HepG2 (cell line): ENCODE measurements around the gene HOXA7. TPM values are rescaled to one million over a fixed set of nuclear protein-coding genes. Genes with fewer than 3 reads are reported as not detected.
A peak's percentile ranks its signal among the peaks of the same experiment; 100 is the strongest.

Source experiments
- HDAC1 ChIP-seq: sonication (generic); formaldehyde crosslinking; IDR thresholded peaks from 2 replicates; pipeline ENCODE4 v1.5.1; 2020; ENCODE audit warnings: mild to moderate bottlenecking, missing genetic modification reagents
- NCOA5 ChIP-seq: sonication (generic); formaldehyde crosslinking; IDR thresholded peaks from 2 replicates; pipeline ENCODE4 v1.4.0; 2020; ENCODE audit warnings: missing genetic modification reagents
- PPARG ChIP-seq: conservative IDR thresholded peaks from 2 replicates; pipeline ENCODE4 v1.6.1; 2016; ENCODE audit warnings: missing biosample characterization, missing genetic modification reagents
- PTBP1 ChIP-seq: fragments of 200-400 bp; formaldehyde crosslinking; IDR thresholded peaks from 2 replicates; pipeline ENCODE4 v1.6.1; 2018; ENCODE audit warnings: low read length, low read depth; ENCODE audit not compliant: poor library complexity, severe bottlenecking
- SMAD1 ChIP-seq: sonication (generic); formaldehyde crosslinking; IDR thresholded peaks from 2 replicates; pipeline ENCODE4 v1.4.0; 2020; ENCODE audit warnings: missing genetic modification reagents, low read depth, mild to moderate bottlenecking, borderline replicate concordance
- ZNF20 ChIP-seq: sonication (generic); formaldehyde crosslinking; IDR thresholded peaks from 2 replicates; pipeline ENCODE4 v1.4.0; 2020; ENCODE audit warnings: mild to moderate bottlenecking, moderate library complexity, missing genetic modification reagents
- ZNF710 ChIP-seq: sonication (generic); formaldehyde crosslinking; IDR thresholded peaks from 2 replicates; pipeline ENCODE4 v1.5.0; 2020; ENCODE audit warnings: mild to moderate bottlenecking, missing genetic modification reagents, borderline replicate concordance
- polyA plus RNA-seq, 8 experiments: library from polyadenylated mRNA; depleted of rRNA in 3 of 8; stranded (reverse) in 7 of 8; unstranded in 1 of 8; fragments of >200 nt; fragmentation: Illumina TruSeq in 4 of 8; extraction: Trizol in 4 of 8; gene quantifications; 2 replicates each; pipeline versions ENCODE4 v1.2.1 to v1.2.3, GENCODE V29; 2011 to 2016; ENCODE audit warnings: low read depth in 4 of 8, missing spikeins in 1 of 8, mixed read lengths in 1 of 8; ENCODE audit not compliant: insufficient read depth in 1 of 8
- total RNA-seq, 5 experiments: library from RNA; depleted of rRNA; stranded (reverse); fragments of >200 nt; fragmentation: Illumina TruSeq; extraction: Trizol; gene quantifications; 2 replicates each; pipeline ENCODE4 v1.2.3, GENCODE V29; 2016; ENCODE audit warnings: low read depth in 1 of 5
- TF ChIP-seq, protein P1 (sequence below): sonication (generic); formaldehyde crosslinking; conservative IDR thresholded peaks from 2 replicates; pipeline ENCODE4 v1.8.0; 2022; ENCODE audit warnings: low read depth, missing genetic modification reagents
- TF ChIP-seq, protein P2 (sequence below): sonication (generic); formaldehyde crosslinking; IDR thresholded peaks from 2 replicates; pipeline ENCODE4 v1.4.0; 2020; ENCODE audit warnings: missing genetic modification reagents

The HOXA7 gene
- total and polyA plus RNA-seq, 2 of the 13 experiments (the other 11 are each of a cell fraction or from before 2014, with no cell fraction given), result 0.05 TPM; not detected in 1

DNA sequence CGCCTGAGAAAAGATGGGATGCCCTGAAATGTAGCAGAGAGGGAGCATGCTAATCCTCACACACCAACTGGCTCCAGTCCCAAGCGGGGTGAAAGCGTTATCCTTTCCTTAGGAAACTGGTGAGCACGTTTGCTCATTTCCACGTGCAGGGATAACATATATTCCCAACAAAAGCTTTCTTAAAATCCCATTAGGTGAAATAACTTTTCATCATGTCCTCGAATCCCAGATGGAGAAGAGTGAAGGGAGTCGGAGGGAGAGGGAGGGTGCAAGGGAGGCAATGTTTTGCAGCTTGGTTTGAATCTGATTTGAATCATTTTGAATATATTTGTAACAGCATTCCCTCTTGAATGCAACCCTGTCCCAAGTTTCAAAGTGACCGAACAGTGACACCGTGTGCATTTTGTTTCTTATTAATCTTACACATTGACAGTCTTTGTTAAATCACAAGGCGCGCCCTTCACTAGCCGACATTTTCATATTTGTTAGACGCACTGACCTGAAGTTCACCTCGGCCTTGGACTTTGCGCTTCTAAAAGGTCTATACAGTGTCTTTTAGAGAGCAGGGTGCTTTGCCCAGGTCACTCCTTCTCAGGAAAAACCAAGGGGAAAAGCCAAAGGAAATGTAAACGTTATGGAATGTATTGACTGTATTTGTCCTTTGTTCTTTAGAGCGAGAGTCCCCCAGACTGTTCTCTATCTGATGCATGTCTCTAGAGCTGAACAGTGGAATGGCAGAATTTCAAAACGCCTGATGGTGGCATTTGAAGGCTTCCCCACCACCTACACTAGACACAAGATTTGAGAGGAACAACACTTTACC lies 22.9 kb downstream of the HOXA7 start (continued):
- TF ChIP-seq, protein P1, sequence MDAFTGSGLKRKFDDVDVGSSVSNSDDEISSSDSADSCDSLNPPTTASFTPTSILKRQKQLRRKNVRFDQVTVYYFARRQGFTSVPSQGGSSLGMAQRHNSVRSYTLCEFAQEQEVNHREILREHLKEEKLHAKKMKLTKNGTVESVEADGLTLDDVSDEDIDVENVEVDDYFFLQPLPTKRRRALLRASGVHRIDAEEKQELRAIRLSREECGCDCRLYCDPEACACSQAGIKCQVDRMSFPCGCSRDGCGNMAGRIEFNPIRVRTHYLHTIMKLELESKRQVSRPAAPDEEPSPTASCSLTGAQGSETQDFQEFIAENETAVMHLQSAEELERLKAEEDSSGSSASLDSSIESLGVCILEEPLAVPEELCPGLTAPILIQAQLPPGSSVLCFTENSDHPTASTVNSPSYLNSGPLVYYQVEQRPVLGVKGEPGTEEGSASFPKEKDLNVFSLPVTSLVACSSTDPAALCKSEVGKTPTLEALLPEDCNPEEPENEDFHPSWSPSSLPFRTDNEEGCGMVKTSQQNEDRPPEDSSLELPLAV, result no peak
- TF ChIP-seq PPARG (CRISPR knock-in tag) (peak; percentile 64), ZNF710 (CRISPR knock-in tag) (peak; percentile 86), NCOA5 (CRISPR knock-in tag) (no peak), SMAD1 (CRISPR knock-in tag) (no peak), ZNF20 (CRISPR knock-in tag) (no peak), HDAC1 (no peak; the same call in 1 of the 2 replicates), PTBP1 (no peak)
- TF ChIP-seq, protein P2, sequence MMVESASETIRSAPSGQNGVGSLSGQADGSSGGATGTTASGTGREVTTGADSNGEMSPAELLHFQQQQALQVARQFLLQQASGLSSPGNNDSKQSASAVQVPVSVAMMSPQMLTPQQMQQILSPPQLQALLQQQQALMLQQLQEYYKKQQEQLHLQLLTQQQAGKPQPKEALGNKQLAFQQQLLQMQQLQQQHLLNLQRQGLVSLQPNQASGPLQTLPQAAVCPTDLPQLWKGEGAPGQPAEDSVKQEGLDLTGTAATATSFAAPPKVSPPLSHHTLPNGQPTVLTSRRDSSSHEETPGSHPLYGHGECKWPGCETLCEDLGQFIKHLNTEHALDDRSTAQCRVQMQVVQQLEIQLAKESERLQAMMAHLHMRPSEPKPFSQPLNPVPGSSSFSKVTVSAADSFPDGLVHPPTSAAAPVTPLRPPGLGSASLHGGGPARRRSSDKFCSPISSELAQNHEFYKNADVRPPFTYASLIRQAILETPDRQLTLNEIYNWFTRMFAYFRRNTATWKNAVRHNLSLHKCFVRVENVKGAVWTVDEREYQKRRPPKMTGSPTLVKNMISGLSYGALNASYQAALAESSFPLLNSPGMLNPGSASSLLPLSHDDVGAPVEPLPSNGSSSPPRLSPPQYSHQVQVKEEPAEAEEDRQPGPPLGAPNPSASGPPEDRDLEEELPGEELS (CRISPR knock-in tag), result peak; percentile 66
